K562 (cell line): ENCODE data around the gene GYG2. TPM values are rescaled to one million over a fixed set of nuclear protein-coding genes. Genes with fewer than 3 reads are reported as not detected.

Experiments
- AFF4 ChIP-seq: sonication (generic); formaldehyde crosslinking; IDR thresholded peaks from 2 replicates; pipeline ENCODE4 v1.8.0; 2023; ENCODE audit warnings: mild to moderate bottlenecking, missing genetic modification reagents
- ARID2 ChIP-seq: fragments of 450-650 bp; IDR thresholded peaks from 2 replicates; pipeline ENCODE4 v1.6.1; 2017; ENCODE audit warnings: antibody characterized with exemption, mild to moderate bottlenecking
- CEBPG ChIP-seq, 3 experiments: fragments of 200-800 bp in 1 of 3; sonication (Bioruptor generic) in 1 of 3; sonication (generic) in 1 of 3; formaldehyde crosslinking in 1 of 3; IDR thresholded peaks in 2 of 3; conservative IDR thresholded peaks in 1 of 3; 2 replicates each; pipeline versions ENCODE4 v1.6.1 to v1.8.0; 2016 to 2022; ENCODE audit warnings: missing compliant biosample characterization in 2 of 3, missing genetic modification characterization in 2 of 3, mild to moderate bottlenecking in 1 of 3, missing genetic modification reagents in 1 of 3
- FOS ChIP-seq: IDR thresholded peaks from 3 replicates; pipeline ENCODE4 v1.6.1; 2011; ENCODE audit not compliant: insufficient read length; ENCODE audit errors: extremely low read depth
- GABPA ChIP-seq: fragments of 200-800 bp; sonication (Bioruptor generic); conservative IDR thresholded peaks from 2 replicates; pipeline ENCODE4 v1.6.1; 2016; ENCODE audit warnings: low read depth, missing genetic modification characterization, missing compliant biosample characterization
- HES1 ChIP-seq: fragments of 450-650 bp; IDR thresholded peaks from 2 replicates; pipeline ENCODE4 v1.6.1; 2016; ENCODE audit warnings: low read depth, mild to moderate bottlenecking, moderate library complexity
- KAT8 ChIP-seq: fragments of 450-650 bp; IDR thresholded peaks from 2 replicates; pipeline ENCODE4 v1.6.1; 2016; ENCODE audit warnings: low read depth, mild to moderate bottlenecking
- KDM4B ChIP-seq, 2 experiments: fragments of 450-650 bp in 1 of 2; sonication (generic) in 1 of 2; IDR thresholded peaks; 2 replicates each; pipeline ENCODE4 v1.6.1; 2016 to 2017; ENCODE audit warnings: borderline replicate concordance in 2 of 2, antibody characterized with exemption in 1 of 2, low read depth in 1 of 2, mild to moderate bottlenecking in 1 of 2
- NFIC ChIP-seq: fragments of 450-650 bp; IDR thresholded peaks from 2 replicates; pipeline ENCODE4 v1.6.1; 2017; ENCODE audit warnings: mild to moderate bottlenecking, inconsistent platforms
- RHOXF2B ChIP-seq: fragments of 250-450 bp; sonication (Bioruptor Pico); conservative IDR thresholded peaks from 2 replicates; pipeline ENCODE4 v1.5.1; 2021
- SOX6 ChIP-seq: fragments of 450-650 bp; IDR thresholded peaks from 2 replicates; pipeline ENCODE4 v1.6.1; 2014; ENCODE audit warnings: mild to moderate bottlenecking
- SRSF7 ChIP-seq: fragments of 200-400 bp; formaldehyde crosslinking; optimal IDR thresholded peaks from 2 replicates; pipeline ENCODE3; 2017; ENCODE audit warnings: mild to moderate bottlenecking, low read depth, low read length
- SRSF9 ChIP-seq: fragments of 200-400 bp; formaldehyde crosslinking; IDR thresholded peaks from 2 replicates; pipeline ENCODE4 v1.6.1; 2017; ENCODE audit warnings: low read depth, low read length, borderline replicate concordance
- TBP ChIP-seq: optimal IDR thresholded peaks from 2 replicates; pipeline ENCODE3; 2011; ENCODE audit warnings: low read depth, low read length, improper control_type of control experiment
- TOE1 ChIP-seq, 2 experiments: fragments of 450-650 bp in 1 of 2; sonication (generic) in 1 of 2; formaldehyde crosslinking in 1 of 2; IDR thresholded peaks; 2 replicates each; pipeline versions ENCODE4 v1.7.1 to v1.8.0; 2016 to 2022; ENCODE audit warnings: borderline replicate concordance in 2 of 2, mild to moderate bottlenecking in 2 of 2, antibody characterized with exemption in 1 of 2, inconsistent platforms in 1 of 2, low read depth in 1 of 2, missing genetic modification reagents in 1 of 2, moderate library complexity in 1 of 2
- ZNF12 ChIP-seq: sonication (generic); formaldehyde crosslinking; IDR thresholded peaks from 2 replicates; pipeline ENCODE4 v1.4.0; 2020; ENCODE audit warnings: mild to moderate bottlenecking, missing genetic modification reagents
- ZNF274 ChIP-seq: IDR thresholded peaks from 2 replicates; pipeline ENCODE4 v1.6.1; 2011; ENCODE audit warnings: low read depth, mild to moderate bottlenecking, low read length, moderate library complexity, borderline replicate concordance
- ZNF280A ChIP-seq: fragments of 450-650 bp; IDR thresholded peaks from 2 replicates; pipeline ENCODE4 v1.6.1; 2018; ENCODE audit warnings: mild to moderate bottlenecking, low read depth; ENCODE audit not compliant: partially characterized antibody
- ZNF3 ChIP-seq: fragments of 250-450 bp; sonication (Bioruptor Pico); IDR thresholded peaks from 2 replicates; pipeline ENCODE4 v1.5.0; 2021; ENCODE audit warnings: mild to moderate bottlenecking, moderate library complexity
- ZNF655 ChIP-seq: fragments of 250-450 bp; sonication (Bioruptor Pico); IDR thresholded peaks from 2 replicates; pipeline ENCODE4 v1.5.0; 2021
- ZNF77 ChIP-seq: fragments of 250-450 bp; sonication (Bioruptor Pico); IDR thresholded peaks from 2 replicates; pipeline ENCODE4 v1.5.0; 2020
- ZSCAN32 ChIP-seq: fragments of 450-650 bp; formaldehyde crosslinking; IDR thresholded peaks from 2 replicates; pipeline ENCODE4 v1.4.0; 2020; ENCODE audit warnings: mild to moderate bottlenecking, moderate library complexity
- polyA plus RNA-seq, 8 experiments: library from polyadenylated mRNA; depleted of rRNA in 4 of 8; stranded (reverse) in 5 of 8; unstranded in 3 of 8; fragments of >200 nt; fragmentation: Nextera tagmentation in 2 of 8; fragmentation: Illumina TruSeq in 1 of 8; extraction: Ambion mirVana in 2 of 8; extraction: Trizol in 1 of 8; gene quantifications; 2 replicates each; pipeline versions ENCODE4 v1.2.1 to v1.2.3, GENCODE V29; 2011 to 2014; ENCODE audit warnings: inconsistent platforms in 1 of 8, missing spikeins in 1 of 8
- total RNA-seq, 7 experiments: library from RNA; depleted of rRNA in 6 of 7; stranded (reverse); fragments of >200 nt in 6 of 7; fragmentation: Illumina TruSeq in 2 of 7; extraction: Trizol in 2 of 7; gene quantifications; 2 replicates each; pipeline versions ENCODE4 v1.2.1 to v1.2.3, GENCODE V29; 2011 to 2021; ENCODE audit warnings: low replicate concordance in 1 of 7

GYG2 gene
- total and polyA plus RNA-seq, 9 of the 15 experiments (the other 6 are each of a cell fraction or from before 2014, with no cell fraction given) = 0.24 to 4.4 (median 2.9) TPM

GRCh38 chrX:2894885-2895292 lies 66.2 kb downstream of the GYG2 start (continued):
- TF ChIP-seq AFF4 (CRISPR knock-in tag) (no peak), ZNF12 (no peak), TBP (no peak), NFIC (peak; percentile 82), ZNF274 (no peak), RHOXF2B (CRISPR knock-in tag) (no peak), ZNF280A (no peak), ZNF3 (no peak), FOS (no peak), SOX6 (peak; percentile 46; the same call in 1 of the 2 replicates), TOE1 (IDR thresholded peaks at IDR 0.05; ENCODE audit: borderline replicate concordance) (no peak), TOE1 (CRISPR knock-in tag; IDR thresholded peaks at IDR 0.05; ENCODE audit: borderline replicate concordance, low read depth) (no peak), KAT8 (no peak), HES1 (no peak), KDM4B (IDR thresholded peaks at IDR 0.05; ENCODE audit: borderline replicate concordance in 2 of 2, low read depth in 1 of 2) (no peak), SRSF9 (no peak), ARID2 (no peak), ZNF77 (CRISPR knock-in tag) (no peak), ZSCAN32 (CRISPR knock-in tag) (no peak), ZNF655 (CRISPR knock-in tag) (no peak), CEBPG (CRISPR knock-in tag; IDR thresholded peaks at IDR 0.05) (peak; percentile 21; the same call in 1 of the 2 replicates), CEBPG (tag; conservative IDR thresholded peaks at IDR 0.05 in 1 of 2, IDR thresholded peaks at IDR 0.05 in 1 of 2) (peak; percentile 69 to 87), GABPA (no peak), SRSF7 (no peak)
